ENCODE results near the gene MAST1.

DNA sequence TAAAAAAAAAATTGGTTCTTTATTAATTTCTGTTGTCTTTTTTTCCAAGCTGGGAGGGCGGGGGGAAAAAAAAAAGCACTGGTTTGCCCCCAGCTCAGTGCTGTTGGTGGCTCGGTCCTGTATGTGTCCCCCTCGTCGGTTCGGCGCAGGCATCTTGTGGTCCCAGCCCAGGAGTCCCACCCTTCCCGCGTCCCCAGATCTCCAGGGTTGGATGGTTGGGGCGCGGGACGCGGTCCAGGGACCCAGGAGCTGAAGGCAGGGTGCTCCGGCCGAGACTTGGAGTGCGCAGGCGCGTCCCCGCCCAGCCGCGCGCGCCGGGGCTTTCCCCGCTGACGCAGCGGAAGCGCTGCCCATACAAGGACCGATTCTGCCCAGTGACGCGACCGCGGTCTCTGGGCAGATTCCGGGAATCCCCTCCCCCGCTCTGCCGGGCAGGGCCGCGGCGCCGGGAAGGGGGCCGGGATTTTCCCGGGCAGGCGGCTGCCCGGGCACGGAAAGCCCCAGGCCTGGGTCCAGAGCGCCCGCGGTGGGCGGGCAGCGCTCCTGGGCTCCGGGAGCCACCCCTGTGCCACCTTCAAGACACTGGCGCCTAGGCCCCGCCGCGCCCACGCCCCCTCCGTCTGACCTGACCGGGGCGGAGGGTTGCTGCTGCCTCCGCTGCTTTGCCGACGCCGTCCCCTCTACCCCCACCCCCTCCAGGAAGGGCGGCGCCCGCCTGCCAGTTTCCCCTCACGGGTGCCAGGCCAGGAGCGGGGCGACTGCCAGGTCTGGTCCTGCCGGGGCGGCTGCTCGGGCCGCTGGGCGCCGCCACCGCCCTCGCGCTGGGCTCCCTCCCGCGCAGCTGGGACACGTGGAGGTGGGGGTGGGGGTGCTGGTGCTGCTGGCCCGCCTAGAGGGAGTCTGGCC is 44.8 kb upstream of the MAST1 start:
- TF ChIP-seq, protein P1, sequence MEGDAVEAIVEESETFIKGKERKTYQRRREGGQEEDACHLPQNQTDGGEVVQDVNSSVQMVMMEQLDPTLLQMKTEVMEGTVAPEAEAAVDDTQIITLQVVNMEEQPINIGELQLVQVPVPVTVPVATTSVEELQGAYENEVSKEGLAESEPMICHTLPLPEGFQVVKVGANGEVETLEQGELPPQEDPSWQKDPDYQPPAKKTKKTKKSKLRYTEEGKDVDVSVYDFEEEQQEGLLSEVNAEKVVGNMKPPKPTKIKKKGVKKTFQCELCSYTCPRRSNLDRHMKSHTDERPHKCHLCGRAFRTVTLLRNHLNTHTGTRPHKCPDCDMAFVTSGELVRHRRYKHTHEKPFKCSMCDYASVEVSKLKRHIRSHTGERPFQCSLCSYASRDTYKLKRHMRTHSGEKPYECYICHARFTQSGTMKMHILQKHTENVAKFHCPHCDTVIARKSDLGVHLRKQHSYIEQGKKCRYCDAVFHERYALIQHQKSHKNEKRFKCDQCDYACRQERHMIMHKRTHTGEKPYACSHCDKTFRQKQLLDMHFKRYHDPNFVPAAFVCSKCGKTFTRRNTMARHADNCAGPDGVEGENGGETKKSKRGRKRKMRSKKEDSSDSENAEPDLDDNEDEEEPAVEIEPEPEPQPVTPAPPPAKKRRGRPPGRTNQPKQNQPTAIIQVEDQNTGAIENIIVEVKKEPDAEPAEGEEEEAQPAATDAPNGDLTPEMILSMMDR (IDR thresholded peaks at IDR 0.05), result no peak
- TF ChIP-seq POLR2A (IDR thresholded peaks at IDR 0.05), result no peak
